ENCODE data around the gene TINCR.
"Not testable (repeated sequence)": the region's sequence is repeated elsewhere in the genome, so short reads cannot be mapped to it uniquely, and the experiment has no call there.

The TINCR gene

GRCh38 chr19:5561559-5561958 is 6.2 kb downstream of the TINCR start:
- no peak overlapping the region for H3K4me3 ChIP-seq (ENCODE audit: low read depth, low read length)

- H3K4me3 ChIP-seq (ENCODE audit: low read depth, low read length) = no peak overlapping the region
These were observed 7.6 kb downstream of the TINCR start for GRCh38 chr19:5560156-5560555.

GRCh38 chr19:5559804-5560133 is 8.0 kb downstream of the TINCR start:
- H3K4me3 ChIP-seq (ENCODE audit: low read depth, low read length) = no peak overlapping the region

- H3K4me3 ChIP-seq (ENCODE audit: low read depth, low read length) = no peak overlapping the region
These were observed 9.6 kb downstream of the TINCR start for GRCh38 chr19:5558101-5558621.

GRCh38 chr19:5557691-5558090 is 10.1 kb downstream of the TINCR start:
- no peak overlapping the region for H3K4me3 ChIP-seq (ENCODE audit: low read depth, low read length)

GRCh38 chr19:5554828-5555227 is 12.9 kb downstream of the TINCR start:
- no peak overlapping the region for H3K4me3 ChIP-seq (ENCODE audit: low read depth, low read length)

GRCh38 chr19:5553892-5554291 is 13.9 kb downstream of the TINCR start:
- H3K4me3 ChIP-seq (ENCODE audit: low read depth, low read length) = no peak overlapping the region

GRCh38 chr19:5547881-5548280 is 19.9 kb downstream of the TINCR start:
- H3K4me3 ChIP-seq (ENCODE audit: low read depth, low read length) = no peak overlapping the region

GRCh38 chr19:5545984-5546383 is 21.8 kb downstream of the TINCR start:
- no peak overlapping the region for H3K4me3 ChIP-seq (ENCODE audit: low read depth, low read length)

- H3K4me3 ChIP-seq (ENCODE audit: low read depth, low read length) = no peak overlapping the region
These were observed 22.7 kb downstream of the TINCR start for GRCh38 chr19:5545051-5545450.

GRCh38 chr19:5542665-5543064 is 25.1 kb downstream of the TINCR start:
- no peak overlapping the region for H3K4me3 ChIP-seq (ENCODE audit: low read depth, low read length)

- H3K4me3 ChIP-seq (ENCODE audit: low read depth, low read length) = no peak overlapping the region
These were observed 26.3 kb downstream of the TINCR start for GRCh38 chr19:5541456-5541855.

- no peak overlapping the region for H3K4me3 ChIP-seq (ENCODE audit: low read depth, low read length)
These were observed 27.5 kb downstream of the TINCR start for GRCh38 chr19:5540208-5540607.

- no peak overlapping the region for H3K4me3 ChIP-seq (ENCODE audit: low read depth, low read length)
These were observed 29.9 kb downstream of the TINCR start for GRCh38 chr19:5537870-5538269.

- H3K4me3 ChIP-seq (ENCODE audit: low read depth, low read length) = not testable (repeated sequence)
These were observed 30.7 kb downstream of the TINCR start for GRCh38 chr19:5536982-5537579.

- H3K4me3 ChIP-seq (ENCODE audit: low read depth, low read length) = peak overlapping the region; percentile 13
These were observed 31.3 kb downstream of the TINCR start for GRCh38 chr19:5536337-5536894.

- no peak overlapping the region for H3K4me3 ChIP-seq (ENCODE audit: low read depth, low read length)
These were observed 32.8 kb downstream of the TINCR start for GRCh38 chr19:5534787-5535586.

- H3K4me3 ChIP-seq (ENCODE audit: low read depth, low read length) = no peak overlapping the region
These were observed 34.5 kb downstream of the TINCR start for GRCh38 chr19:5533257-5533656.

- no peak overlapping the region for H3K4me3 ChIP-seq (ENCODE audit: low read depth, low read length)
These were observed 37.1 kb downstream of the TINCR start for GRCh38 chr19:5530701-5531100.

- H3K4me3 ChIP-seq (ENCODE audit: low read depth, low read length) = no peak overlapping the region
These were observed 41.1 kb downstream of the TINCR start for GRCh38 chr19:5526691-5527090.

- no peak overlapping the region for H3K4me3 ChIP-seq (ENCODE audit: low read depth, low read length)
These were observed 43.7 kb downstream of the TINCR start for GRCh38 chr19:5524081-5524480.

GRCh38 chr19:5522106-5522505 is 45.6 kb downstream of the TINCR start:
- H3K4me3 ChIP-seq (ENCODE audit: low read depth, low read length) = no peak overlapping the region
